ENCODE measurements around the gene CEP170B.
"Not testable (repeated sequence)": the region's sequence is repeated elsewhere in the genome, so short reads cannot be mapped to it uniquely, and the experiment has no call there.

Gene CEP170B

GRCh38 chr14:104865081-104865630, at the start of gene CEP170B:
TSS of gene CEP170B (plus strand) at chr14:104865268. CDS start at chr14:104868451, 3,183 bp downstream.
- no peak for FAIRE-seq
- DNase-seq (ENCODE audit: insufficient read length, low spot score), result peak; percentile 84

- FAIRE-seq, result no peak
- no peak for DNase-seq (ENCODE audit: insufficient read length, low spot score)
Observed at GRCh38 chr14:104816616-104816884, 48.5 kb upstream of the CEP170B start.

- no peak for FAIRE-seq
Observed at GRCh38 chr14:104817930-104818713, 46.9 kb upstream of the CEP170B start.

GRCh38 chr14:104818714-104819161, 46.3 kb upstream of the CEP170B start:
- DNase-seq (ENCODE audit: insufficient read length, low spot score) (no peak), FAIRE-seq (no peak)

More at GRCh38 chr14:104817930-104818713, 46.9 kb upstream of the CEP170B start:
- DNase-seq (ENCODE audit: insufficient read length, low spot score), result no peak

- FAIRE-seq (no peak), DNase-seq (ENCODE audit: insufficient read length, low spot score) (no peak)
Observed at GRCh38 chr14:104819361-104819781, 45.7 kb upstream of the CEP170B start.

GRCh38 chr14:104820669-104821228, 44.3 kb upstream of the CEP170B start:
- FAIRE-seq (no peak), DNase-seq (ENCODE audit: insufficient read length, low spot score) (no peak)

GRCh38 chr14:104821229-104821945, 43.7 kb upstream of the CEP170B start:
- no peak for FAIRE-seq

GRCh38 chr14:104821971-104822608, 43.0 kb upstream of the CEP170B start:
- FAIRE-seq, result no peak
- DNase-seq (ENCODE audit: insufficient read length, low spot score), result no peak

More at GRCh38 chr14:104821229-104821945, 43.7 kb upstream of the CEP170B start:
- no peak for DNase-seq (ENCODE audit: insufficient read length, low spot score)

- no peak for FAIRE-seq
- DNase-seq (ENCODE audit: insufficient read length, low spot score), result no peak
Observed at GRCh38 chr14:104822821-104823615, 42.0 kb upstream of the CEP170B start.

- FAIRE-seq (no peak), DNase-seq (ENCODE audit: insufficient read length, low spot score) (no peak)
Observed at GRCh38 chr14:104824353-104824997, 40.6 kb upstream of the CEP170B start.

- FAIRE-seq (no peak), DNase-seq (ENCODE audit: insufficient read length, low spot score) (peak; percentile 93)
Observed at GRCh38 chr14:104826189-104826860, 38.7 kb upstream of the CEP170B start.

GRCh38 chr14:104826861-104827176, 38.2 kb upstream of the CEP170B start:
- DNase-seq (ENCODE audit: insufficient read length, low spot score) (no peak), FAIRE-seq (no peak)

GRCh38 chr14:104827177-104828055, 37.7 kb upstream of the CEP170B start:
- DNase-seq (ENCODE audit: insufficient read length, low spot score) (peak; percentile 69), FAIRE-seq (no peak)

GRCh38 chr14:104830781-104831180, 34.3 kb upstream of the CEP170B start:
- FAIRE-seq, result no peak
- DNase-seq (ENCODE audit: insufficient read length, low spot score), result no peak

GRCh38 chr14:104836171-104836935, 28.7 kb upstream of the CEP170B start:
- not testable (repeated sequence) for FAIRE-seq; DNase-seq (ENCODE audit: insufficient read length, low spot score)

GRCh38 chr14:104841730-104842129, 23.3 kb upstream of the CEP170B start:
- DNase-seq (ENCODE audit: insufficient read length, low spot score) (no peak), FAIRE-seq (no peak)

- FAIRE-seq (no peak), DNase-seq (ENCODE audit: insufficient read length, low spot score) (no peak)
Observed at GRCh38 chr14:104843006-104843405, 22.1 kb upstream of the CEP170B start.
